ENCODE results near the gene GNAS. TPM values are rescaled to one million over a fixed set of nuclear protein-coding genes. Genes with fewer than 3 reads are reported as not detected.
"Not testable (repeated sequence)": the region's sequence is repeated elsewhere in the genome, so short reads cannot be mapped to it uniquely, and the experiment has no call there.

Gene GNAS
- total RNA-seq, 4 donors from 2014 or later: 2,457 to 5,038 (median 3,494) TPM

GRCh38 chr20:58816051-58816450 lies 36.5 kb upstream of the GNAS start:
- Histone ChIP-seq H3K4me3 (replicated peaks in 1 of 3) (no peak overlapping the region), H3K4me1 (no peaks in the 10 kb centered on the region), H3K36me3 (no peaks in the 10 kb centered on the region), H3K27ac (no peak overlapping the region), H3K9me3 (no peaks in the 10 kb centered on the region), H3K27me3 (no peaks in the 10 kb centered on the region)
- no peak for DNase-seq
- WGBS, 2 donors: 86 to 96% methylated on average over 8 of the region's 10 CpGs
- intact Hi-C loops (cut with DNase I): no loop called here
- TF ChIP-seq CTCF (IDR thresholded peaks at IDR 0.05): no peak
- no peak for TF ChIP-seq POLR2A (IDR thresholded peaks at IDR 0.05)

GRCh38 chr20:58816957-58817651 lies 35.4 kb upstream of the GNAS start:
- Histone ChIP-seq H3K4me1 (no peaks in the 10 kb centered on the region), H3K4me3 (replicated peaks in 1 of 3) (no peak overlapping the region), H3K36me3 (no peaks in the 10 kb centered on the region), H3K27ac (no peak overlapping the region), H3K27me3 (no peaks in the 10 kb centered on the region), H3K9me3 (no peaks in the 10 kb centered on the region)
- no peak for TF ChIP-seq POLR2A (IDR thresholded peaks at IDR 0.05)
- WGBS, 2 donors: 92 to 94% methylated on average over 29 to 30 of the region's 30 CpGs
- intact Hi-C loops (cut with DNase I): no loop called here
- no peak for DNase-seq

- Histone ChIP-seq H3K4me3 (replicated peaks in 1 of 3) (no peak overlapping the region), H3K9me3 (no peaks in the 10 kb centered on the region), H3K27me3 (no peaks in the 10 kb centered on the region), H3K36me3 (no peaks in the 10 kb centered on the region), H3K27ac (no peak overlapping the region), H3K4me1 (no peaks in the 10 kb centered on the region)
- DNase-seq: peak; percentile 41 to 60
- WGBS, 2 donors: 89 to 91% methylated on average over 10 of the region's 10 CpGs
- intact Hi-C loops (cut with DNase I): no loop called here
- TF ChIP-seq CTCF (IDR thresholded peaks at IDR 0.05): no peak
- no peak for TF ChIP-seq POLR2A (IDR thresholded peaks at IDR 0.05)
These were observed 34.8 kb upstream of the GNAS start for GRCh38 chr20:58817748-58818147.

- Histone ChIP-seq H3K36me3 (no peaks in the 10 kb centered on the region), H3K27me3 (no peaks in the 10 kb centered on the region), H3K9me3 (no peaks in the 10 kb centered on the region), H3K4me3 (replicated peaks in 1 of 3) (no peak overlapping the region), H3K4me1 (no peaks in the 10 kb centered on the region), H3K27ac (no peak overlapping the region)
- 83 to 84% methylated on average over 8 of the region's 8 CpGs for WGBS, 2 donors
- TF ChIP-seq POLR2A (IDR thresholded peaks at IDR 0.05) (no peak), CTCF (IDR thresholded peaks at IDR 0.05) (no peak)
- no peak for DNase-seq
- intact Hi-C loops (cut with DNase I): no loop called here
These were observed 33.8 kb upstream of the GNAS start for GRCh38 chr20:58818586-58819285.

- Histone ChIP-seq H3K4me3 (replicated peaks in 1 of 3) (no peak overlapping the region), H3K9me3 (no peaks in the 10 kb centered on the region), H3K36me3 (no peaks in the 10 kb centered on the region), H3K27ac (no peak overlapping the region), H3K27me3 (no peaks in the 10 kb centered on the region), H3K4me1 (no peaks in the 10 kb centered on the region)
- intact Hi-C loops (cut with DNase I): no loop called here
- no peak for DNase-seq
- WGBS, 2 donors: 98 to 100% methylated on average over 4 to 6 of the region's 13 CpGs
- TF ChIP-seq CTCF (IDR thresholded peaks at IDR 0.05): no peak
- no peak for TF ChIP-seq POLR2A (IDR thresholded peaks at IDR 0.05)
These were observed 32.6 kb upstream of the GNAS start for GRCh38 chr20:58819921-58820320.

- 90 to 93% methylated on average over 6 of the region's 6 CpGs for WGBS, 2 donors
- H3K36me3 ChIP-seq; H3K9me3 ChIP-seq; intact Hi-C loops (cut with DNase I); H3K27me3 ChIP-seq; H3K4me3 ChIP-seq (replicated peaks in 1 of 3); DNase-seq; H3K27ac ChIP-seq; H3K4me1 ChIP-seq: not testable (repeated sequence)
These were observed 32.0 kb upstream of the GNAS start for GRCh38 chr20:58820515-58820914.

Measured in thyroid gland (tissue), 4 donors.